ENCODE data around the gene CLEC9A.

The CLEC9A gene

GRCh38 chr12:10067264-10067663 is 36.8 kb downstream of the CLEC9A start:
- no peak for DNase-seq (ENCODE audit: low read depth)

- DNase-seq (ENCODE audit: low read depth): no peak
Observed at GRCh38 chr12:10067942-10068341, 37.5 kb downstream of the CLEC9A start.

DNA sequence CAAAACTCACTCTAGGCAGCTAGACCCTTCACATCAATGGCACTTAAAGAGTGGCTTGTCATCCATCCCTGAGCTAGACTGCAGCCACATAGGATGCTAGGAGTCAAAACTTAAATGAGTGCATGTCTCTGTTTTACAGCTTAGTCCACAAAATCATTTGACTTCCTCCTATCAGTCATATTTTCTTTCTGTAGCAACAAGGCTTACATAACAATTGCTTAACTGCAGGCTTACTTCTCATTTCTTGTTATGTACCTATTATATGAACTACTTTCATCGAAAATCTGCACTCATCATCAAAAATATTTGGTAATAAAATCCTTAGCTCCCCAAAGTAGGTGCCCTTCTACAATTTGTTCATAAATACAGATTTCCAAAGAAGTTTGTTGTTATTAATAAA is 38.2 kb downstream of the CLEC9A start:
- no peak for DNase-seq (ENCODE audit: low read depth)

- no peak for DNase-seq (ENCODE audit: low read depth)
Observed at GRCh38 chr12:10069099-10069498, 38.6 kb downstream of the CLEC9A start.

GRCh38 chr12:10069976-10070375 is 39.5 kb downstream of the CLEC9A start:
- no peak for DNase-seq (ENCODE audit: low read depth)

- DNase-seq (ENCODE audit: low read depth): no peak
Observed at GRCh38 chr12:10070380-10070779, 39.9 kb downstream of the CLEC9A start.

DNA sequence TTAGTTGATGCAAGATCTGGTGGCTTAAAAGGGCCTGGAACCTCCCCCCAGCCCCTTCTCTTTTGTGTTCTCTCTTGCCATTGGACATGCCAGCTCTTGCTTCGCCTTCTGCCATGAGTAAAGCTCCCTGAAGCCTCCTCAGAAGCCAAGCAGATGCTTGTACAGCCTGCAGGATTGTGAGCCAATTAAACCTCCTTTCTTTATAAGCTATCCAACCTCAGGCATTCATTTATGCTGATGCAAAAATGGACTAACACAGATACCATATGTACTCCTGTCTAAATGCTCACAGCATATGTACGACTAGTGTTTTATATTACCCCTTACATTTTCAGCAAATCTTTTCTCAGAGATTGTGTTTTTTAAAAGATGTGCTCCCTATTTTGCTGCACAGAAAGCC is 41.6 kb downstream of the CLEC9A start:
- no peak for DNase-seq (ENCODE audit: low read depth)

GRCh38 chr12:10073261-10073660 is 42.8 kb downstream of the CLEC9A start:
- no peak for DNase-seq (ENCODE audit: low read depth)

DNA sequence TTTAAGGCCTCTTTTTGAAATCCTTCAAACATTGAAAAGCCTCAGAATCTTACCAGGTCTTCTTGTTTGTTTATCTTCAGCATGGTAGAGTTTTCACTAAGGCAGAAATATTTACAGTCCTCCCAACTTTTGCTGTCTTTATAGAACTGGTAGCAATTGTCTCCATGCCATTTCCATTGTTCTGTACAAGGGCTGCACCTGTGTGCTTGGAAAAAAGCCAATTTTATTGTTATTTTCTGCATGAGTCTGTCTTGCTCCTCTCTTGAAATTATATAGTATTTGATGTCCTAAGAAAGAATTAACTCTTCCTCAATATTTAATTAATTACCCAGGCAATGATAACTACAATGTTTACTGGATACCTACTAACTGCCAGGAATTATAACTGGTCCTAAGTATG is 45.0 kb downstream of the CLEC9A start:
- no peak for DNase-seq (ENCODE audit: low read depth)

- no peak for DNase-seq (ENCODE audit: low read depth)
Observed at GRCh38 chr12:10082117-10082874, 51.8 kb downstream of the CLEC9A start.

GRCh38 chr12:10084733-10085132 is 54.3 kb downstream of the CLEC9A start:
- DNase-seq (ENCODE audit: low read depth): no peak

DNA sequence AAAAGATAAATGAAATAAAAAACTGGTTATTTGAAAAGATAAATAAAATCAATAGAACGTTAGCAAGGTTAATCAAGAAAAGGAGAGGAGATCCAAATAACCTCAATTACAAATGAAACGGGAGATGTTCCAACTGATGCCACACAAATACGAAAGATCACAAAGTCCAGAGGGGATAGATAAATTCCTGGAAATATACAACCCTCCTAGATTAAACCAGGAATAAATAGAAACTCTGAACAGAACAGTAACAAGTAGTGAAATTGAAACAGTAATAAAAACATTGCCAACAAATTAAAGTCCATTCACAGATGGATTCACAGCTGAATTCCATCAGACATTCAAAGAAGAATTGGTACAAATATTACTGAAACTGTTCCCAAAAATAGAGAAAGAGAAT is 55.9 kb downstream of the CLEC9A start:
- no peak for DNase-seq (ENCODE audit: low read depth)

DNA sequence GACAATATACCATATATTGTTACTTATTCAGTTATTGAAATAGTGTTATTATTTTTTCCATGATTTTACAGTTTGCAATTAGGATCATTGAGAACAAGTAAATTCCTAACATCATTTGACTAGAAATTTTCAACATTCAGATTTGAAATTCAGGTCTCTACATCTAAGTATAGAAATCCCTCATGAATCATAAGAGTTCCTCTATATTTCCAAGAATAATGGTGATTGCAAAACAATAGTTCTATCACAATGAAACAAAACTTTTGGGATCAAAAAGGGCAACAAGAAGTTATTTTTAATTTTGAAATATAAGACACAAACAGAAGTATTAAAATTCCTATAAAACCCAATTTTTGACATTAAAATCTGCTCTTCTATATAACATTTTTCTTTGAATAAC is 57.5 kb downstream of the CLEC9A start:
- DNase-seq (ENCODE audit: low read depth): no peak

DNA sequence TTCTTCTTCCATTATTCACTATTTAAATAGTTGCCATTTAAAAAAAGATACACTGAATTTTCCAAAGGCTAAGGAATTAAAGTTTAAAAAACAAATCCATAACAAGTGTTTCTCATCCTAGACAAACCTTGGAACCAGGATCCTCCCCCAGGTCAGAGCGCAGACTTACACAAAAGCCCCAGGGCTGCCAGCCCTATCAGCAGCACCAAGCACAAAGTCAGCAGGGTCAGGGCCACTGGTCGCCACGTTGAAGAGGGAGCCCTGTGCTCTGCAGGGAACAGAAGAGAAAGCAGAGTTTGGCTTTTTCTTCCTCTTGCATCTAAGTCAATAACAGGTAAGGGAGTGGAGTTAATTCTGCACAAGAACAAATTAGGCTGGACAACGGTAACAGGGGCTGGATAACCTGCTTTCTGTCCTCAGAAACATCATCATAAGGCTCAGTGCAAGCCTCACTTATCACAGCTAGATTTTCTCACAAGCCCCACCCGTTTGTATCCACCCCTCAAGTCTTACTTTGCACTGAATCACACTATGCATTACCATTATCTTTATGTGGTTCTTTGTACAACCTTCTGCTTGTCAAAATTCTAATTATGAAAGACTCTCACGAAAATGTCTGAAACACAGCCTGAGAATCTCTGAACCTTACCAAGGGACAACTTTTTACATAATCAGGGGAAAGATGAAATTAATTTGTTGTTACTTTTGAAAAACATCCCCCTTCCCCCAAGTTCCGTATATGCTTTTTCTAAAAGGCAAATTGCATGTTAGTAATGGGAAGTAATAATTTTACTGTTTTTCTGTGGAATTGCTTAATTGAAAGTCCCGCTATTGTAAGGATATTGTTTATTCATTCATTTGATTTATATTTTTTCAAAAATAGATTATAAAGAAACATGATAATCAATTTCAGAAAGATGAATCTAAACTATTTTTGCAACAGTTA is 58.7 kb downstream of the CLEC9A start:
- no peak for DNase-seq (ENCODE audit: low read depth)

- DNase-seq (ENCODE audit: low read depth): no peak
Observed at GRCh38 chr12:10094646-10095395, 64.3 kb downstream of the CLEC9A start.

DNA sequence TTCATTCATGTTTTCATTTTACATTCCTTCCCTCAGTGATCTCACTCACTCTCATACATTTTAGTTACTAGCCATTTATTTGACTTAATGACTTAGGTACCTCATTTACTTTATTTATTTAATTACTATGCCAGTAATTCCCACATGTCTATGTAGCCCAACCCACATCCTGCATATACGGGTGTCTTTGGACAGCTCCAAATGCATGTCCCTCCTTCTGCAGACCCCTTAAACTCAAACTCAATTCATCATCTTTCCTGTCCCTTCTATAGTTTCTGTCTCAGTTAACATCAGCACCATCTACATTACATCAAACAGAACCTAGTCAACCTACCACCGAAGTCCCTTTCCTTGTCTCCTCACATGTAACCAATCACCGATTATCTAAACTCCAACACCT is 65.5 kb downstream of the CLEC9A start:
- no peak for DNase-seq (ENCODE audit: low read depth)

GRCh38 chr12:10097521-10097920 is 67.0 kb downstream of the CLEC9A start:
- DNase-seq (ENCODE audit: low read depth): no peak

- no peak for DNase-seq (ENCODE audit: low read depth)
Observed at GRCh38 chr12:10098791-10099190, 68.3 kb downstream of the CLEC9A start, which contains the start of gene CLEC1A. Gene CLEC1A (minus strand): TSS chr12:10098985. CDS start chr12:10098922, 63 bp downstream.

DNA sequence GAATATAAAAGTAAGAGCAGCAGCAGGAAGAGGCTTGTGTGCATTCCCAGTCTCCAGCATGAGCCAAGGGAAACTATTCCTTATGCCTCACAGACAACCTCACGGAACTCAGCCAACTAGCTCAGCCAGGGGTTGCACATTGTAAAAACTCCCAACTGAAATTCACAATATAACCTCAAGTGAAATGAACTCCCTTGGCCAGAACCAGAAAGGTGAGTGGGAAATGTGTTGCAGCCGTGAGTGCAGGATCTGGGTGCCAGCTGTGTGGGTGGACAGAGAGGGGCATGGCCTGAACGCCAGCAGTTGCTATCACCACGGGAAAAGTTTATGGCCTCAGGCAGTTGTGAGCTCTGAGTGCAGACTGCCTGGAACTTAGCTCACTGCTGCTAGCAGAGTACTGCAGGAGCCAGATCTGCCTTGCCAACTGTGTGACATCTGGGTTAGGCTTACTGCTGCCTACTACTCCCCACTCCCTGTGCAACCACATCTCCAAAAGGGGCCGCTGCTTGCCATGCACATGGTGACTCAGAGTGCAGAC is 70.6 kb downstream of the CLEC9A start:
- DNase-seq (ENCODE audit: low read depth): no peak

GRCh38 chr12:10101648-10102220 is 71.3 kb downstream of the CLEC9A start:
- no peak for DNase-seq (ENCODE audit: low read depth)

- DNase-seq (ENCODE audit: low read depth): no peak
Observed at GRCh38 chr12:10102322-10102721, 71.8 kb downstream of the CLEC9A start.

All from stimulated activated CD8-positive, alpha-beta memory T cell treated with anti-CD3 and anti-CD28 coated beads, Interleukin-15, amount 100 ng/mL, for 1 hour (primary cell).